ENCODE results near the gene ATP13A4.

The ATP13A4 gene

GRCh38 chr3:193585530-193585929, 30.8 kb upstream of the ATP13A4 start:
- no peaks in the 10 kb centered on the region for H4K20me1 ChIP-seq (ENCODE audit: insufficient read depth, low read length)
- H3K4me1 ChIP-seq (ENCODE audit: low read length), result no peaks in the 10 kb centered on the region
- H3K9me3 ChIP-seq (ENCODE audit: insufficient read depth, low read length), result no peaks in the 10 kb centered on the region
- no peak overlapping the region for H2AFZ ChIP-seq (ENCODE audit: low read depth, low read length)
- H3K4me3 ChIP-seq (ENCODE audit: low read length), result no peak overlapping the region
- no peak overlapping the region for H3K27ac ChIP-seq (ENCODE audit: low read length)
- H3K9ac ChIP-seq (ENCODE audit: low read length), result no peak overlapping the region
- TF ChIP-seq CTCF (IDR thresholded peaks at IDR 0.05; ENCODE audit: low read depth, low read length) (no peak), EZH2phosphoT487 (IDR thresholded peaks at IDR 0.05; ENCODE audit: low read depth) (no peak)
- no peaks in the 10 kb centered on the region for H3K79me2 ChIP-seq (ENCODE audit: low read length)
- H3K27me3 ChIP-seq (ENCODE audit: low read depth, low read length), result no peaks in the 10 kb centered on the region
- no peak overlapping the region for H3K4me2 ChIP-seq (ENCODE audit: low read length)
- H3K36me3 ChIP-seq (replicated peaks; ENCODE audit: low read depth, low read length), result no peaks in the 10 kb centered on the region

GRCh38 chr3:193574488-193575070, 19.9 kb upstream of the ATP13A4 start:
- Histone ChIP-seq H3K4me1 (ENCODE audit: low read length) (peaks cover 8% of the 10 kb centered on the region; the same call in 1 of the 2 replicates), H3K9me3 (ENCODE audit: insufficient read depth, low read length) (no peaks in the 10 kb centered on the region), H3K36me3 (replicated peaks; ENCODE audit: low read depth, low read length) (no peaks in the 10 kb centered on the region), H3K4me3 (ENCODE audit: low read length) (no peak overlapping the region), H3K27ac (ENCODE audit: low read length) (no peak overlapping the region), H4K20me1 (ENCODE audit: insufficient read depth, low read length) (no peaks in the 10 kb centered on the region), H3K4me2 (ENCODE audit: low read length) (no peak overlapping the region), H2AFZ (ENCODE audit: low read depth, low read length) (no peak overlapping the region), H3K27me3 (ENCODE audit: low read depth, low read length) (no peaks in the 10 kb centered on the region), H3K9ac (ENCODE audit: low read length) (no peak overlapping the region), H3K79me2 (ENCODE audit: low read length) (no peaks in the 10 kb centered on the region)
- TF ChIP-seq EZH2phosphoT487 (IDR thresholded peaks at IDR 0.05; ENCODE audit: low read depth) (no peak), CTCF (IDR thresholded peaks at IDR 0.05; ENCODE audit: low read depth, low read length) (no peak)

GRCh38 chr3:193573403-193574191, 18.9 kb upstream of the ATP13A4 start:
- no peaks in the 10 kb centered on the region for H4K20me1 ChIP-seq (ENCODE audit: insufficient read depth, low read length)
- H3K36me3 ChIP-seq (replicated peaks; ENCODE audit: low read depth, low read length), result no peaks in the 10 kb centered on the region
- H3K4me2 ChIP-seq (ENCODE audit: low read length), result no peak overlapping the region
- peaks cover 8% of the 10 kb centered on the region; the same call in 1 of the 2 replicates for H3K4me1 ChIP-seq (ENCODE audit: low read length)
- no peaks in the 10 kb centered on the region for H3K27me3 ChIP-seq (ENCODE audit: low read depth, low read length)
- no peaks in the 10 kb centered on the region for H3K9me3 ChIP-seq (ENCODE audit: insufficient read depth, low read length)
- no peak overlapping the region for H3K9ac ChIP-seq (ENCODE audit: low read length)
- no peak overlapping the region for H2AFZ ChIP-seq (ENCODE audit: low read depth, low read length)
- no peak overlapping the region for H3K27ac ChIP-seq (ENCODE audit: low read length)
- H3K4me3 ChIP-seq (ENCODE audit: low read length), result no peak overlapping the region
- TF ChIP-seq EZH2phosphoT487 (IDR thresholded peaks at IDR 0.05; ENCODE audit: low read depth) (no peak), CTCF (IDR thresholded peaks at IDR 0.05; ENCODE audit: low read depth, low read length) (no peak)
- no peaks in the 10 kb centered on the region for H3K79me2 ChIP-seq (ENCODE audit: low read length)

GRCh38 chr3:193572426-193572908, 17.8 kb upstream of the ATP13A4 start:
- Histone ChIP-seq H3K36me3 (replicated peaks; ENCODE audit: low read depth, low read length) (no peaks in the 10 kb centered on the region), H4K20me1 (ENCODE audit: insufficient read depth, low read length) (no peaks in the 10 kb centered on the region), H3K4me3 (ENCODE audit: low read length) (no peak overlapping the region)

More at GRCh38 chr3:193572426-193572908, 17.8 kb upstream of the ATP13A4 start:
- Histone ChIP-seq H3K79me2 (ENCODE audit: low read length) (no peaks in the 10 kb centered on the region), H2AFZ (ENCODE audit: low read depth, low read length) (no peak overlapping the region), H3K9ac (ENCODE audit: low read length) (no peak overlapping the region), H3K27me3 (ENCODE audit: low read depth, low read length) (no peaks in the 10 kb centered on the region), H3K4me2 (ENCODE audit: low read length) (0 out of 2 replicates have a peak overlapping the region, but pooled peaks have one; percentile 25), H3K9me3 (ENCODE audit: insufficient read depth, low read length) (no peaks in the 10 kb centered on the region), H3K4me1 (ENCODE audit: low read length) (peaks cover 8% of the 10 kb centered on the region; the same call in 1 of the 2 replicates), H3K27ac (ENCODE audit: low read length) (no peak overlapping the region)
- TF ChIP-seq EZH2phosphoT487 (IDR thresholded peaks at IDR 0.05; ENCODE audit: low read depth) (no peak), CTCF (IDR thresholded peaks at IDR 0.05; ENCODE audit: low read depth, low read length) (peak; percentile 90)

Measured in OCI-LY3 (cell line).